Measurements from ENCODE around the gene SLC40A1.

- TF ChIP-seq POLR2AphosphoS5 (IDR thresholded peaks at IDR 0.05; ENCODE audit: borderline replicate concordance, low read depth, low read length): no peak
- no peak for TF ChIP-seq EZH2 (IDR thresholded peaks at IDR 0.05)
These were observed 12.5 kb upstream of the SLC40A1 start for GRCh38 chr2:189593115-189593514.
